ENCODE data around the gene SLC2A8. TPM values are rescaled to one million over a fixed set of nuclear protein-coding genes. Genes with fewer than 3 reads are reported as not detected.

SLC2A8 gene
- total and polyA plus RNA-seq, 2 experiments from 2014 or later: 9.6 to 9.9 TPM

DNA sequence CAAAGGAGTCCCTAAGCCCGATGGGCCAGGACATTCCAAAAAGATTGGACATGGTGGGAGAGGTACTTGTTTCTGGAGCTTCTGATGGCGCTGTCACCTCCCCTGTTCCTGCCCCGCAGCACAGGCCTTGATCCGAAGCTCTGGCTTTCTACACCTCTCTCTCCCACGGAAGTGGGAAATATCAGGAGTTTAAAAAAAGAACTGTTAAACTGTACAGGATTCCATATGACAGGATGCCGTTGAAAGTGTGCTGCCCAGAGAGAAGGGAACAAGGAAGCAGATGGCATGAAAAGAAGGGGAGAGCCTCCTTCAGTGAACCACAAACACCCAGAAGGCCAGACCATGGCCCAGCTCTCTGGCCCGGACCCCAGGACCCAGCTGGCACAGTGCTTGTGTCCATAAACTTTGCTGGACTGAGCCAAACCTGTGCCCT, 26.8 kb upstream of the SLC2A8 start:
- H3K4me1 ChIP-seq (ENCODE audit: insufficient read depth): no peaks in the 10 kb centered on the region
- H3K9me2 ChIP-seq (ENCODE audit: insufficient read depth): no peaks in the 10 kb centered on the region
- peaks cover 53% of the 10 kb centered on the region for H3K27me3 ChIP-seq (replicated peaks; ENCODE audit: insufficient read depth)
- H3K4me3 ChIP-seq: no peak overlapping the region
- H3K27ac ChIP-seq: no peak overlapping the region
- WGBS, 2 experiments (ENCODE audit: low coverage in 1 of 2, low lambda C conversion rate in 2 of 2, missing lambda C conversion rate in 2 of 2): 58 to 63% methylated on average over 7 of the region's 7 CpGs
- DNase-seq: no peak
- in situ Hi-C loops (cut with MboI): no loop called here
- no peak overlapping the region for H2AFZ ChIP-seq
- H3K79me2 ChIP-seq (ENCODE audit: insufficient read depth): no peaks in the 10 kb centered on the region
- H3F3A ChIP-seq (ENCODE audit: insufficient read depth): no peaks in the 10 kb centered on the region
- no peaks in the 10 kb centered on the region for H4K20me1 ChIP-seq (ENCODE audit: insufficient read depth)
- TF ChIP-seq EZH2phosphoT487 (IDR thresholded peaks at IDR 0.05; ENCODE audit: insufficient read depth, low read depth) (no peak), EZH2 (IDR thresholded peaks at IDR 0.05; ENCODE audit: insufficient read depth, poor library complexity, severe bottlenecking) (no peak)
- no peaks in the 10 kb centered on the region for H3K36me3 ChIP-seq (ENCODE audit: low read depth)
- H3K4me2 ChIP-seq (ENCODE audit: unreplicated experiment): no peak overlapping the region
- no peak overlapping the region for H3K9ac ChIP-seq
- H3K9me3 ChIP-seq (ENCODE audit: low read depth): no peaks in the 10 kb centered on the region

DNA sequence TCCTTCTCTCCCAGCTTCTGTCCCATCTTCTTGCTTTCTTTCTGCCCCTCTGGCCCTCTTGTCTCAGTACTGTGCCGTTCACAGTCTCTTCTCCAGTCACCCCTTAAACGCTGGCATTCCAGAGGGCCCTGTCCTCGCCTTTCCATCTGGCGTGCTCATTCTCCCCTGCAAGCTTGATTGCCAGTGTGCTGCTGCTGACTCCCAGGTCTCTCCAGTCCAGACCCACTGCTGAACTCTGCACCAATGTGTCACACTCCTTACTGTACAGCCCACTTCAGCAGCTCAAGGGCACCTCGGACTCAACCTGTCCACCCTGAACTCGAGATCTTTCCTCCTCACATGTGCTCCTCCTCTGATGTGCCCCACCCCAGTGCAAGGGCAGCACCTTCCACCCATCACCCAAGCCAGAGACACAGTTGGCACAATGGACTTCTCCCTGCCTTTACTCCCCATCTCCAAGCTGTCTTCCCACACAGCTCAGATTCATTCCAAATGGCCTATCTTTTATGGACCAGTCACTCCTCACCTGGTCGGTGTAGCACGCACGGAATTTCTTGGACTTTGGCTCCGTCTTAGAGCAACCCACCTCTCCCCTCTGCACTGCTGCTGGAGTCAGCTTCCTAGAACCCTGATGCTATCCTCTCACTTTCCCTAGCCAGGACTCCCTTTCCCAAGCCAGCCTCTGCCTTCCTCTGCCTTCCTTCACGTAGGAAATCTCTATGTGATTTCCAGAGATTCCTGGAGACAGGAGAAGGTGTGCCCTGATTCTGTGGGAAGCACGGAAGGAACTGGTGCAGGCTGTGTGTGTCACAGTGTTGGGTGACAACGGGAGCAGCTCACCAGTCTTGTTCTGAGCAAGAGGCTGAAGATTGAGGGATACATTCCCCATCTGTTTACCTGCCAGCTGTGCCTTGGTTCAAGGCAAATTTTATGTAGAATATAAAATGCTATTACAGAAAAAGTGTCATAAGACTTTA, 26.0 kb upstream of the SLC2A8 start:
- Histone ChIP-seq H3K4me3 (no peak overlapping the region), H3K9me2 (ENCODE audit: insufficient read depth) (no peaks in the 10 kb centered on the region), H3F3A (ENCODE audit: insufficient read depth) (no peaks in the 10 kb centered on the region), H3K27ac (no peak overlapping the region), H3K4me1 (ENCODE audit: insufficient read depth) (no peaks in the 10 kb centered on the region), H3K9ac (no peak overlapping the region), H4K20me1 (ENCODE audit: insufficient read depth) (no peaks in the 10 kb centered on the region), H3K4me2 (ENCODE audit: unreplicated experiment) (no peak overlapping the region), H2AFZ (no peak overlapping the region), H3K36me3 (ENCODE audit: low read depth) (no peaks in the 10 kb centered on the region), H3K79me2 (ENCODE audit: insufficient read depth) (no peaks in the 10 kb centered on the region), H3K9me3 (ENCODE audit: low read depth) (no peaks in the 10 kb centered on the region), H3K27me3 (replicated peaks; ENCODE audit: insufficient read depth) (peaks cover 59% of the 10 kb centered on the region)
- DNase-seq: no peak
- in situ Hi-C loops (cut with MboI): no loop called here
- 73 to 77% methylated on average over 13 of the region's 13 CpGs for WGBS, 2 experiments (ENCODE audit: low coverage in 1 of 2, low lambda C conversion rate in 2 of 2, missing lambda C conversion rate in 2 of 2)
- no peak for TF ChIP-seq EZH2 (IDR thresholded peaks at IDR 0.05; ENCODE audit: insufficient read depth, poor library complexity, severe bottlenecking)
- TF ChIP-seq EZH2phosphoT487 (IDR thresholded peaks at IDR 0.05; ENCODE audit: insufficient read depth, low read depth): no peak

DNA sequence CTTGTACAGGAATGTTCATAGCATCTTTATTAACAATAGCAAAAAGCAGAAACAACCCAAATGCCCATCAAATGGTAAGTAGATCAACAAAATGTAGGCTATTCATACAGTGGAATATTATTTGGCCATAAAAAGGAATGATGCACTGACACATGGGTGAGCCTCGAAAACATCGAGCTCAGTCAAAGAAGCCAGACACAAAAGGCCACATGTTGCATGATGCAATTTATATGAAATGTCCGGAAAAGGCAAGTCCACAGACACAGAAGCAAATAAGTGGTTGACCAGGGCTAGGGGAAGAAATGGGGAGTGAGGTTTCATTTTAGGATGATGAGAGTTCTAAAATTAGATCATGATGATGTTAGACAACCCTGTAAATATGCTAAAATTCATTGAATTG, 16.5 kb upstream of the SLC2A8 start:
- no peaks in the 10 kb centered on the region for H3K4me1 ChIP-seq (ENCODE audit: insufficient read depth)
- no peak overlapping the region for H3K27ac ChIP-seq
- H3F3A ChIP-seq (ENCODE audit: insufficient read depth): no peaks in the 10 kb centered on the region
- in situ Hi-C loops (cut with MboI): no loop called here
- no peak overlapping the region for H3K4me2 ChIP-seq (ENCODE audit: unreplicated experiment)
- TF ChIP-seq EZH2phosphoT487 (IDR thresholded peaks at IDR 0.05; ENCODE audit: insufficient read depth, low read depth): no peak
- no peak for TF ChIP-seq EZH2 (IDR thresholded peaks at IDR 0.05; ENCODE audit: insufficient read depth, poor library complexity, severe bottlenecking)
- no peaks in the 10 kb centered on the region for H4K20me1 ChIP-seq (ENCODE audit: insufficient read depth)
- no peak for DNase-seq
- no peaks in the 10 kb centered on the region for H3K79me2 ChIP-seq (ENCODE audit: insufficient read depth)
- H3K27me3 ChIP-seq (replicated peaks; ENCODE audit: insufficient read depth): peaks cover 55% of the 10 kb centered on the region
- no peak overlapping the region for H2AFZ ChIP-seq
- no peak overlapping the region for H3K4me3 ChIP-seq
- WGBS, 2 experiments (ENCODE audit: low coverage in 1 of 2, low lambda C conversion rate in 2 of 2, missing lambda C conversion rate in 2 of 2): 86 to 91% methylated on average over 3 of the region's 3 CpGs
- no peak overlapping the region for H3K9ac ChIP-seq
- no peaks in the 10 kb centered on the region for H3K36me3 ChIP-seq (ENCODE audit: low read depth)
- H3K9me3 ChIP-seq (ENCODE audit: low read depth): no peaks in the 10 kb centered on the region
- no peaks in the 10 kb centered on the region for H3K9me2 ChIP-seq (ENCODE audit: insufficient read depth)

GRCh38 chr9:127382541-127382940, 14.4 kb upstream of the SLC2A8 start:
- in situ Hi-C loops (cut with MboI): no loop called here
- 43 to 55% methylated on average over 2 of the region's 2 CpGs for WGBS, 2 experiments (ENCODE audit: low coverage in 1 of 2, low lambda C conversion rate in 2 of 2, missing lambda C conversion rate in 2 of 2)
- Histone ChIP-seq H3K9me3 (ENCODE audit: low read depth) (no peaks in the 10 kb centered on the region), H3K4me2 (ENCODE audit: unreplicated experiment) (no peak overlapping the region), H3F3A (ENCODE audit: insufficient read depth) (no peaks in the 10 kb centered on the region), H3K79me2 (ENCODE audit: insufficient read depth) (no peaks in the 10 kb centered on the region), H3K4me3 (no peak overlapping the region), H3K27me3 (replicated peaks; ENCODE audit: insufficient read depth) (peaks cover 56% of the 10 kb centered on the region), H3K4me1 (ENCODE audit: insufficient read depth) (no peaks in the 10 kb centered on the region), H3K27ac (no peak overlapping the region), H3K9me2 (ENCODE audit: insufficient read depth) (no peaks in the 10 kb centered on the region), H2AFZ (no peak overlapping the region), H4K20me1 (ENCODE audit: insufficient read depth) (no peaks in the 10 kb centered on the region), H3K36me3 (ENCODE audit: low read depth) (no peaks in the 10 kb centered on the region), H3K9ac (no peak overlapping the region)
- TF ChIP-seq EZH2 (IDR thresholded peaks at IDR 0.05; ENCODE audit: insufficient read depth, poor library complexity, severe bottlenecking): no peak
- DNase-seq: no peak

Data from GM23248 (cell line).